Effector memory CD8-positive, alpha-beta T cell (primary cell): ENCODE data around the gene RASA3.
"Not testable (repeated sequence)": the region's sequence is repeated elsewhere in the genome, so short reads cannot be mapped to it uniquely, and the experiment has no call there.

Experiments used
- ATAC-seq: fragments of 150-1000 bp; cut with Tn5 transposase; replicated peaks from 2 replicates; pipeline ENCODE4 v1.10.0; 2021; ENCODE audit warnings: mild to moderate bottlenecking, moderate library complexity
- DNase-seq, 3 experiments: peaks; one replicate each; pipeline ENCODE4 v3.0.0; 2021
- H3K27ac Mint-ChIP-seq, 2 donors: one replicate each; pipeline ENCODE4 v1.8.0; 2022; ENCODE audit warnings: mild to moderate bottlenecking in 2 of 2, mixed read lengths in 2 of 2, moderate library complexity in 2 of 2
- H3K27me3 Mint-ChIP-seq, 2 donors: one replicate each; pipeline ENCODE4 v1.8.0; 2022; ENCODE audit warnings: mixed read lengths in 2 of 2
- H3K36me3 Mint-ChIP-seq: one replicate; pipeline ENCODE4 v1.8.0; 2022; ENCODE audit warnings: mild to moderate bottlenecking, moderate library complexity, mixed read lengths; ENCODE audit not compliant: insufficient read depth
- H3K4me1 Mint-ChIP-seq, 2 donors: one replicate each; pipeline ENCODE4 v1.8.0; 2022; ENCODE audit warnings: low read depth in 2 of 2, mixed read lengths in 2 of 2
- H3K4me3 Mint-ChIP-seq, 2 donors: one replicate each; pipeline ENCODE4 v1.8.0; 2022; ENCODE audit warnings: mild to moderate bottlenecking in 2 of 2, mixed read lengths in 2 of 2, moderate library complexity in 2 of 2
- H3K9me3 Mint-ChIP-seq, 2 donors: one replicate each; pipeline ENCODE4 v1.8.0; 2022; ENCODE audit warnings: mixed read lengths in 2 of 2

Gene RASA3

GRCh38 chr13:114024603-114025404 lies 107.6 kb downstream of the RASA3 start:
- DNase-seq, result no peak
- Mint-ChIP-seq H3K4me3 (no peak overlapping the region), H3K27ac (peak overlapping the region; percentile 68 to 87), H3K27me3 (no peaks in the 10 kb centered on the region), H3K36me3 (peaks cover 77% of the 10 kb centered on the region), H3K4me1 (peaks cover 0 to 4% of the 10 kb centered on the region in 2 donors), H3K9me3 (no peaks in the 10 kb centered on the region)
- ATAC-seq, result no peak

GRCh38 chr13:114023716-114024602 lies 108.5 kb downstream of the RASA3 start:
- Mint-ChIP-seq H3K4me1 (peaks cover 0 to 4% of the 10 kb centered on the region in 2 donors), H3K4me3 (no peak overlapping the region), H3K9me3 (no peaks in the 10 kb centered on the region), H3K27ac (peak overlapping the region in 1 of 2 donors; percentile 44), H3K36me3 (peaks cover 73% of the 10 kb centered on the region), H3K27me3 (no peaks in the 10 kb centered on the region)
- ATAC-seq, result no peak
- no peak for DNase-seq

DNA sequence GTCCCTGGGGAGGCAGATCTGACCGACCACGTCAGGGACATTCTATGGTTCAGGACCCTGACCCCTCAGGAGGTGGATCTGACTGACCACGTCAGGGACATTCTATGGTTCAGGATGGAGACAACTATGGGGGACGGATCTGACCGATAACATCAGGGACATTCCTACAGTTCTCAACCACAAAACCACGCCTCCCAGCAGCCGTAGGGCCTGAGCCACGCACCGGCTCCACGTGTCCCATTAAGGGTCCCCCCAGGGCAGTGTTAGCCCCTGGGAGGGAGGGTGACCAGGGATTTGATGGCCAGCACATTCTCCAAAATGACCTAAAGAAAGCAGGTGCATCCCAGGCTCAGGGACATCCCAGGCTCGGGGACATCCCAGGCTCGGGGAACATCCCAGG lies 109.5 kb downstream of the RASA3 start:
- H3K27ac Mint-ChIP-seq, result peak overlapping the region; percentile 28 to 49

GRCh38 chr13:114022309-114022669 lies 110.1 kb downstream of the RASA3 start:
- Mint-ChIP-seq H3K9me3 (no peaks in the 10 kb centered on the region), H3K36me3 (peaks cover 62% of the 10 kb centered on the region), H3K27ac (peak overlapping the region in 1 of 2 donors; percentile 49), H3K27me3 (no peaks in the 10 kb centered on the region), H3K4me3 (no peak overlapping the region), H3K4me1 (peaks cover 0 to 4% of the 10 kb centered on the region in 2 donors)
- no peak for ATAC-seq
- no peak for DNase-seq

More for the DNA sequence above, 109.5 kb downstream of the RASA3 start:
- no peak for ATAC-seq
- DNase-seq, result no peak
- Mint-ChIP-seq H3K27me3 (no peaks in the 10 kb centered on the region), H3K4me1 (peaks cover 0 to 4% of the 10 kb centered on the region in 2 donors), H3K9me3 (no peaks in the 10 kb centered on the region), H3K4me3 (no peak overlapping the region), H3K36me3 (peaks cover 67% of the 10 kb centered on the region)

- DNase-seq, result no peak
- Mint-ChIP-seq H3K36me3 (peaks cover 56% of the 10 kb centered on the region), H3K4me1 (peaks cover 0 to 4% of the 10 kb centered on the region in 2 donors), H3K9me3 (no peaks in the 10 kb centered on the region), H3K27me3 (no peaks in the 10 kb centered on the region), H3K4me3 (no peak overlapping the region), H3K27ac (no peak overlapping the region)
- no peak for ATAC-seq
These were observed 110.7 kb downstream of the RASA3 start for GRCh38 chr13:114021464-114022308.

DNA sequence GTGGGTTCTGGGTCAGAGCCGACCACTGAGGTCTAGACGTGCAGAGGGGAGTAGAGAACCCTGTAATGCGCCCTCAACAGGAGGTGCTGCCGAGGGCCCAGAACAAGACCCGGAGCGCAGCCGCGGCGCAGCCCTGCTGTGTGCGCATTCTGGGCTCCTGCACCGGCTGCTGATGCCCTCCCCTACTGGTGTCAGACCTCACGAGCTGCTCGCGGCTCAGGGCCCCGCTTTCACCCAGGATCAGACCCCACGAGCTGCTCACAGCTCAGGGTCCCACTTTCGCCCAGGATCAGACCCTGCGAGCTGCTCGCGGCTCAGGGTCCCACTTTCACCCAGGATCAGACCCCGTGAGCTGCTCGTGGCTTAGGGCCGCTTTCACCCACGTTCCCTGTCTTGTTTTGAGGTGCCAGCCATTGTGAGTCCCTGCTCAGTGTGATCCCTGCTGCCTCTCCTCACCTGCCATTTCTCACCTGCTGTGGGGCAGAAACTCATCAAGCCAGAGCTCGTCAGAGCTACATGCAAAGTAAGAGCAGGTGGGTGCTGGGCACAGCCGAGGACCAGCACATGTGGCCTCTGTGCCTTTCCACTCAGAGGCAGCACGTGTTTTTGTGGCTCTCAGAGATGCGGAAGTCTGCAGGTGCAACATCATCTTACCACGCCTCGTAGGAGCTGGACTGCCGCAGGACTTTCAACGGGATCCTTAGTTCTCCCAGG lies 111.5 kb downstream of the RASA3 start:
- H3K9me3 Mint-ChIP-seq, result no peaks in the 10 kb centered on the region
- H3K27ac Mint-ChIP-seq, result peak overlapping the region in 1 of 2 donors; percentile 26
- H3K27me3 Mint-ChIP-seq, result no peaks in the 10 kb centered on the region
- DNase-seq (no peak), ATAC-seq (no peak)
- H3K36me3 Mint-ChIP-seq, result peaks cover 48% of the 10 kb centered on the region
- H3K4me1 Mint-ChIP-seq, result peaks cover 0 to 4% of the 10 kb centered on the region in 2 donors
- H3K4me3 Mint-ChIP-seq, result no peak overlapping the region

DNA sequence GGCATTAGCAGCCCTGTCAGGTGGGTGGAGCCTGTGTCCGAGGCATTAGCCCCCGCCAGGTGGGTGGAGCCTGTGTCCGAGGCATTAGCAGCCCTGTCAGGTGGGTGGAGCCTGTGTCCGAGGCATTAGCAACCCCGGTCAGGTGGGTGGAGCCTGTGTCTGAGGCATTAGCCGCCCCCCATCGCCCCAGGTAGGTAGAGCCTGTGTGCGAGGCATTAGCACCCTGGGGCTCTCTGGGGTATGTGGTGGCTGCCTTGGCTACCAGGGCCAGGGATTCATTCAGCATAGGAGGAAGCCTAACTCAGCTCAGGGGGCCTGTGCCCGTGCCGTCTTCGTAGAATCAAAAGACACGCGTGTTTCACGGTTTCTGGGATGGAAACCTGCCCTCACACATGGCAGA lies 112.3 kb downstream of the RASA3 start:
- H3K4me3 Mint-ChIP-seq, H3K27ac Mint-ChIP-seq, H3K27me3 Mint-ChIP-seq, H3K9me3 Mint-ChIP-seq, ATAC-seq, H3K4me1 Mint-ChIP-seq, DNase-seq: not testable (repeated sequence)
- H3K36me3 Mint-ChIP-seq, result peaks cover 40% of the 10 kb centered on the region

- ATAC-seq (peak; percentile 52), DNase-seq (peak in 2 of 3 experiments; percentile 14 to 33)
- H3K4me1 Mint-ChIP-seq, result no peaks in the 10 kb centered on the region
- no peaks in the 10 kb centered on the region for H3K27me3 Mint-ChIP-seq
- no peak overlapping the region for H3K27ac Mint-ChIP-seq
- no peaks in the 10 kb centered on the region for H3K9me3 Mint-ChIP-seq
- H3K36me3 Mint-ChIP-seq, result peaks cover 39% of the 10 kb centered on the region
- no peak overlapping the region for H3K4me3 Mint-ChIP-seq
These were observed 113.1 kb downstream of the RASA3 start for GRCh38 chr13:114019367-114019766.

DNA sequence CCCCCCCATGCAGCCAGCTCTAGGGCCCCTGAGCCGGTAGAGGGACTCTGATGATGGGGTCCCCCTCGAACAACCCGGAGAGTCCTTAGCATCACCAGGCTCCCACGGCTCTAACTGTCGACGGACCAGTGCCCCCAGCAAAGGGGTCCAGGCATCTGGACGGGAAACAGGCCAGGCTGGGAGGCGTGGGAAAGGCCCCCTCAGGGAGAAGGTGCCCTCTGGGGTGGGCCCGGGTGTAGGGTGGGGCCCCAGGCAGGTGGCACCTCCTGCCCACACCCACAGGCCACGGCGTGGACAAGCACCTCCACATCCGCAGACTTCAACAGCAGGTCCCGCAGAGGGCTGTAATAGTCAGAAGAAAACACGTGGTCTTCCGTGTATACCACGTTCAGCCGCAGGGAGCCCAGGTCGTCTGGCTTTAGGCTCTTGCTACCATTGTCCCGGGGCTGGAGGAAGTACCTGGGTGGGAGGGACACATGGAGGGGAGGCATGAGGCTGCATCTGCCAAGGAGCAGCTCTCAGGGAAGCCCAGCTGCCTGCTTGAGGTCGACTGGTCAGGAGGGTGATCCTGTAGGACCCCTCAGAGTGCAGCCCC lies 113.9 kb downstream of the RASA3 start:
- ATAC-seq (no peak), DNase-seq (no peak)
- Mint-ChIP-seq H3K4me1 (no peaks in the 10 kb centered on the region), H3K9me3 (no peaks in the 10 kb centered on the region), H3K27me3 (no peaks in the 10 kb centered on the region), H3K27ac (peak overlapping the region in 1 of 2 donors; percentile 80), H3K36me3 (peaks cover 32% of the 10 kb centered on the region), H3K4me3 (no peak overlapping the region)

DNA sequence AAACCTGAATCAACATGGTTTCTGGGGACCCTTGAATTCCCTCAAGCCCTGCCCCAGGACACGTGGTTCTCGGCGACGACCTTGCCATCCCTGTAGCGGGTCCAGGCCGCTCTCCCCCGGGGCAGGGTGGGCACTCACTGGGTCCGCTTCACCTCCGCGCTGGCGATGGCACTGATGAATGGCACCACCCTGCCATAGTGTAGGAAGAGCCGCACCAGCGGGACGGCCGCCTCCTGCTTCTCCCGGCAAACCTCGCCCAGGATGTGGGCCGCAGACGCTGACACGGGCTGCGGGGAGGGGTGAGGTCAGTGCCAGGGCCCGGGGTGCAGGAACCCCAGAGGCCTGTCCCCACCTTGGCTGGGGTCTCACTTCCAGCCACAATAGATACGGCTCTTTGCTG lies 114.5 kb downstream of the RASA3 start:
- H3K27ac Mint-ChIP-seq, result peak overlapping the region in 1 of 2 donors; percentile 80
- ATAC-seq (no peak), DNase-seq (no peak)
- H3K9me3 Mint-ChIP-seq, result no peaks in the 10 kb centered on the region
- H3K36me3 Mint-ChIP-seq, result peaks cover 28% of the 10 kb centered on the region
- H3K27me3 Mint-ChIP-seq, result no peaks in the 10 kb centered on the region
- H3K4me1 Mint-ChIP-seq, result no peaks in the 10 kb centered on the region
- H3K4me3 Mint-ChIP-seq, result no peak overlapping the region

- peak overlapping the region; percentile 28 to 80 for H3K27ac Mint-ChIP-seq
- H3K36me3 Mint-ChIP-seq, result peaks cover 20% of the 10 kb centered on the region
- no peaks in the 10 kb centered on the region for H3K27me3 Mint-ChIP-seq
- no peak overlapping the region for H3K4me3 Mint-ChIP-seq
- no peaks in the 10 kb centered on the region for H3K4me1 Mint-ChIP-seq
- no peak for DNase-seq
- no peaks in the 10 kb centered on the region for H3K9me3 Mint-ChIP-seq
- no peak for ATAC-seq
These were observed 115.3 kb downstream of the RASA3 start for GRCh38 chr13:114017028-114017630.
